ENCODE measurements around the gene SERTAD2. TPM values are rescaled to one million over a fixed set of nuclear protein-coding genes. Genes with fewer than 3 reads are reported as not detected.

Gene SERTAD2
- total and polyA plus RNA-seq, 2 experiments from 2014 or later = 12.0 to 21.2 TPM

DNA sequence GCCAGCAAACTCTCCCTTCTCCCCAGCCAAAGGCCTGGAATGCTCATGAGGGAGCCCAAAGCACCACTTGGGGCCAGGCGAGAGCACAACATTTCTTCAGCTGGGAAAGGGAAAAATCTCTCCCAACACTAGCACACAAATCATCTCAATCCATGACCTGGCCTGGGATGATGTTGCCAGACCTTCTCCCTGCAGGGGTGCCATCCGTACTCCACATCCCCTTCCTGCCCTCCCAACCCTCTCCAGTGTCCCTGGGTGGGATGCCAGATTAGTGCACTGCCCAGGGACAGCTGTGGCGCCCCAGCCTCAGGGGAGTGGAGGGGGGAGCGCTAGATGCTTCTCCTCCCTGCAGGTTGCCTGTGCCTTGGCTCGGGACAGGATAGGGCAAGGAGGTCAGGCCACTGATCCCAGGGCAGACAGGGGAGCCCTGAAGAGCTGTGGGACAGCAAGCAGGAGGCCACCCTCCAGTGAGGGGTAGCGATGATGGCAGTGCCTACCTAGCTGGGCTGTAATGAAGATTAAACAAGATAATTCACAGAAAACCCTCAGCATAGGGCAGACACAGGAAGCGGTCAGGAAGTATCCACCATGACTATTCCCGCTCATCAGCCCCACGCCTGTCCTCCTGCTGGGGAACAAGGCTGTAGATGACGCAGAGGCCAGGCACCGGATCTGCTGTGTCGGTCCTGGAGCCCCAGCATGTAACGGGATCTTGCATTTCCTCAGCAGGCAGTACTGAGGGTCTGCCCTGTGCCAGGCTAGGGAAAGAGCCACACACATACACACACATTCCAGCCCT lies 31.1 kb downstream of the SERTAD2 start:
- TF ChIP-seq, protein P1, sequence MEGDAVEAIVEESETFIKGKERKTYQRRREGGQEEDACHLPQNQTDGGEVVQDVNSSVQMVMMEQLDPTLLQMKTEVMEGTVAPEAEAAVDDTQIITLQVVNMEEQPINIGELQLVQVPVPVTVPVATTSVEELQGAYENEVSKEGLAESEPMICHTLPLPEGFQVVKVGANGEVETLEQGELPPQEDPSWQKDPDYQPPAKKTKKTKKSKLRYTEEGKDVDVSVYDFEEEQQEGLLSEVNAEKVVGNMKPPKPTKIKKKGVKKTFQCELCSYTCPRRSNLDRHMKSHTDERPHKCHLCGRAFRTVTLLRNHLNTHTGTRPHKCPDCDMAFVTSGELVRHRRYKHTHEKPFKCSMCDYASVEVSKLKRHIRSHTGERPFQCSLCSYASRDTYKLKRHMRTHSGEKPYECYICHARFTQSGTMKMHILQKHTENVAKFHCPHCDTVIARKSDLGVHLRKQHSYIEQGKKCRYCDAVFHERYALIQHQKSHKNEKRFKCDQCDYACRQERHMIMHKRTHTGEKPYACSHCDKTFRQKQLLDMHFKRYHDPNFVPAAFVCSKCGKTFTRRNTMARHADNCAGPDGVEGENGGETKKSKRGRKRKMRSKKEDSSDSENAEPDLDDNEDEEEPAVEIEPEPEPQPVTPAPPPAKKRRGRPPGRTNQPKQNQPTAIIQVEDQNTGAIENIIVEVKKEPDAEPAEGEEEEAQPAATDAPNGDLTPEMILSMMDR (IDR thresholded peaks at IDR 0.05; ENCODE audit: low read depth, low read length) = peak; percentile 37
- peaks cover 14% of the 10 kb centered on the region for H3K4me1 ChIP-seq (ENCODE audit: low read depth)

DNA sequence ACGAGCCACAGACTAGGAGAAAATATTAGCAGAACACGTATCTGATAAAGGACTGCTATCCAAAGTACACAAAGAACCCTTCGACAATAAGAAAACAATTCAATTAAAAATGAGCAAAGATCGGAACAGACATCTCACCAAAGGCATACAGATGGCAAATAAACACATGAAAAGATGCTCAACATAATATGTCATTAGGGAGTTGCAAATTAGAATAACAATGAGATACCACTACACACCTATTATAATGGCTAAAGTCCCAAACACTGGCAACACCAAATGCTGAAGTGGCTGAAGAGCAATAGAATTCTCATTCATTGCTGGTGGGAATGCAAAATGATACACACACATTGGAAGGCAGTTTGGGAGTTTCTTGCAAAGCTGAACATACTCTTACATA lies 33.1 kb downstream of the SERTAD2 start:
- peaks cover 6% of the 10 kb centered on the region for H3K4me1 ChIP-seq (ENCODE audit: low read depth)
- TF ChIP-seq, protein P1 (IDR thresholded peaks at IDR 0.05; ENCODE audit: low read depth, low read length) = no peak

More for the DNA sequence above, 31.1 kb downstream of the SERTAD2 start:
- Histone ChIP-seq H3K27ac (no peak overlapping the region), H3K9me3 (ENCODE audit: low read depth) (no peaks in the 10 kb centered on the region), H3K4me3 (no peak overlapping the region), H3K27me3 (no peaks in the 10 kb centered on the region), H3K36me3 (no peaks in the 10 kb centered on the region)
- peak in 1 of 2 donors; percentile 40 for DNase-seq (ENCODE audit: low read depth in 1 of 2, low spot score in 1 of 2)

DNA sequence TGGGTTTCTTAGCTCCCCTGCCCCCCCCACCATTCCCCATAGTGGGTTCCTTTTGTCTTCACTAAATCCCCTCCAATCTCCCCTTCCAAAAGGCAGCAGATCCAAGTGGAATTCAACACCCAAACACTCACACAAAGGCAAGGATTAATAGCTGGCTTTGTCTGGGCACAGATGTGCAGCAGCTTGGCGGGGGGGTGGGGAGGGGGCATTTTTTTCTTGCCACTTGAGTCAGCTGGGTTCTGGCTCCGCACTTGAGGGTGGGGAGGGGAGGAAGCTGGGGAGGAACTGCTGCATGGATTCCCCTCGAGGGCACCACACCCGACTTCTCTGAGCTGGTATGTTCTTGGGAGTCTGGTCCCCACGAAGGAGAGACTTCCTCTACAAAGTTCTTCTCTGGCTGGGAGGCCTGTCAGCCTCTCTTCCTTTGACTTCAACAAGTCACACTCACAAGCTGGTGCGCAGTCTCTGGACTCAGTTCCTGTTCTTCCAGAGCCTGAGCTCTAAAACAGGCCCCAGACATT lies 36.0 kb downstream of the SERTAD2 start:
- Histone ChIP-seq H3K36me3 (no peaks in the 10 kb centered on the region), H3K4me1 (ENCODE audit: low read depth) (peaks cover 6% of the 10 kb centered on the region), H3K4me3 (no peak overlapping the region), H3K9me3 (ENCODE audit: low read depth) (no peaks in the 10 kb centered on the region), H3K27me3 (no peaks in the 10 kb centered on the region), H3K27ac (no peak overlapping the region)
- TF ChIP-seq, protein P1 (IDR thresholded peaks at IDR 0.05; ENCODE audit: low read depth, low read length) = no peak
- DNase-seq (ENCODE audit: low read depth in 1 of 2, low spot score in 1 of 2) = no peak

More for the DNA sequence above, 33.1 kb downstream of the SERTAD2 start:
- no peaks in the 10 kb centered on the region for H3K27me3 ChIP-seq
- H3K27ac ChIP-seq = no peak overlapping the region
- H3K36me3 ChIP-seq = no peaks in the 10 kb centered on the region
- DNase-seq (ENCODE audit: low read depth in 1 of 2, low spot score in 1 of 2) = no peak
- no peak overlapping the region for H3K4me3 ChIP-seq
- H3K9me3 ChIP-seq (ENCODE audit: low read depth) = no peaks in the 10 kb centered on the region

DNA sequence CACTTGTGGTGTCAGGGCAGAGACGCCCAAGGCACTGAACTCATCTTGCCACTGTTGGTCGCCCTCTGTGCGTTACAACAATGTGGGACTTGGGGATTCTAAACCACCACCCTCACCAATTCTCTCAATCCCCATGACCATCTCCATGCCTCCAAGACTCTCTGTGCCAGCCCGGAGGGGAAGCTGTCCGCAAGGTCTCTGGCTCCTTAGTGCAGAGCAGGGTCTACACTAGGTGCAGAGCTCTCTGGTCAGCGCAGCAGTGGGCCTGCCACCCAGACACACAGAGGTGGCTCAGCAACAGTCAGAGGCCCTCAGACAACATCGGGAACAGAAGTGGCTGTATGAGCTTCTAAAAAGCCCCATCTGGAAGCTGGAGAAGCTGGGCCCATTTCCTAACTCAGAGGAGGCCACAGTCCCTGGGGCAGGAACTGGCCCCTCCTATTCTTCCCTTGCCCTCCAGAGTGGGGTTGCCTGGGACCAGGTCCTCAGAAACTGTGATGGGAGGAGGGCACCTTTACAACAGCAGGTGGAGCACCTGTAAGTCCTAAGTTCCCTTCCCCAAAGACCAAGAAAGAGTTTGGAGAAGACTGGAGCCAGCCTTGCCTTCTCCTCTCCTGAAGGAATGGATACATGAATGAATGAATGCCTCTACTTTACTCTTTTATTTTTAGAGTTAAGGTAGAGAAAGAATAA lies 37.7 kb downstream of the SERTAD2 start:
- H3K4me3 ChIP-seq = no peak overlapping the region
- no peak for DNase-seq (ENCODE audit: low read depth in 1 of 2, low spot score in 1 of 2)
- no peak overlapping the region for H3K27ac ChIP-seq
- H3K4me1 ChIP-seq (ENCODE audit: low read depth) = peaks cover 6% of the 10 kb centered on the region
- no peaks in the 10 kb centered on the region for H3K27me3 ChIP-seq
- no peaks in the 10 kb centered on the region for H3K9me3 ChIP-seq (ENCODE audit: low read depth)
- TF ChIP-seq, protein P1 (IDR thresholded peaks at IDR 0.05; ENCODE audit: low read depth, low read length) = no peak
- H3K36me3 ChIP-seq = no peaks in the 10 kb centered on the region

DNA sequence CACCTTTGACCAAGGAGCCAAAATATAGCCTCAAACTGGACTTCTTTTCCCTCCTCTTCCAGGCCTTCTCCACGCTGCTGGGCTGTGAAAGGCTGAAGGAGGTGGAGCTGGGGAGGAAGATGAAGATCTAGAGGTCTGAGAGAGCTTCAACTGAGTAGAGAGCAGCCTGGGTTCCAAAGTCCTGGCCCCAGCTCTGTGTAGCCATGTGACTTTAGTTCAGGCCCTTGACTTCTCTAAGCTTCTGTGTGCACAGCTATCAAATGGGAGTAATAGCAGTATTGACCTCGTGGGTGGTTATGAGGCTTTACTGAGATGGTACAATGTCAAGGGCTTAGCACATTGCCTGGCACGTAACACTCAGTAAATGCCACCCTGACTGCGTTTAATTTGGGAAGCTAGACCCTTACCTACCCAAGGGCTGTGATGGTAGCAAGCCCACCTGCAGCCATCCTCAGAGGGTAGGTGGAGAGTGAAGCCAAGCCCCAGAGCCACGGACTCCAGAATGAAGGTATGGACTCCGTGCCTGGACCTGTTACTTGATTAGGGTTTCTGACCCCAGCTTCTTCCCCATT lies 38.4 kb downstream of the SERTAD2 start:
- Histone ChIP-seq H3K27ac (no peak overlapping the region), H3K4me3 (no peak overlapping the region), H3K27me3 (no peaks in the 10 kb centered on the region), H3K9me3 (ENCODE audit: low read depth) (no peaks in the 10 kb centered on the region), H3K4me1 (ENCODE audit: low read depth) (peaks cover 6% of the 10 kb centered on the region), H3K36me3 (no peaks in the 10 kb centered on the region)
- DNase-seq (ENCODE audit: low read depth in 1 of 2, low spot score in 1 of 2) = no peak
- TF ChIP-seq, protein P1 (IDR thresholded peaks at IDR 0.05; ENCODE audit: low read depth, low read length) = no peak

Data from cardiac muscle cell (in vitro differentiated cells and primary cell).